ENCODE results near the gene PAQR4.

The PAQR4 gene

GRCh38 chr16:2966043-2966807 lies 2.9 kb upstream of the PAQR4 start:
- DNase-seq = no peak

GRCh38 chr16:2966808-2967191 lies 2.3 kb upstream of the PAQR4 start:
- no peak for DNase-seq

GRCh38 chr16:2967211-2967631 lies 1.9 kb upstream of the PAQR4 start:
- no peak for DNase-seq

- no peak for DNase-seq
Observed at GRCh38 chr16:2967721-2968161, 1.4 kb upstream of the PAQR4 start.

GRCh38 chr16:2968368-2968737 lies 795 bp upstream of the PAQR4 start:
- no peak for DNase-seq

GRCh38 chr16:2969545-2970521 lies 685 bp downstream of the PAQR4 start:
- peak; percentile 89 for DNase-seq

- no peak for DNase-seq
Observed at GRCh38 chr16:2970563-2970962, 1.4 kb downstream of the PAQR4 start.

- no peak for DNase-seq
Observed at GRCh38 chr16:2971134-2971984, 2.2 kb downstream of the PAQR4 start.

- DNase-seq = no peak
Observed at GRCh38 chr16:2971985-2972784, 3.0 kb downstream of the PAQR4 start.

- no peak for DNase-seq
Observed at GRCh38 chr16:2973093-2973492, 3.9 kb downstream of the PAQR4 start.

- DNase-seq = no peak
Observed at GRCh38 chr16:2973605-2974318, 4.6 kb downstream of the PAQR4 start.

GRCh38 chr16:2974319-2975056 lies 5.3 kb downstream of the PAQR4 start:
- DNase-seq = no peak

GRCh38 chr16:2975161-2975795 lies 6.1 kb downstream of the PAQR4 start:
- no peak for DNase-seq

- DNase-seq = no peak
Observed at GRCh38 chr16:2976201-2976600, 7.1 kb downstream of the PAQR4 start.

GRCh38 chr16:2976673-2977072 lies 7.5 kb downstream of the PAQR4 start:
- DNase-seq = no peak

GRCh38 chr16:2977440-2977839 lies 8.3 kb downstream of the PAQR4 start:
- no peak for DNase-seq

GRCh38 chr16:2979669-2980226 lies 10.6 kb downstream of the PAQR4 start:
- DNase-seq = no peak

- DNase-seq = peak; percentile 94
Observed at GRCh38 chr16:2980227-2981176, 11.4 kb downstream of the PAQR4 start, which contains the start of gene PKMYT1. Gene PKMYT1 (minus strand): TSS chr16:2980446. CDS start chr16:2979657, 789 bp downstream.
